G401 (cell line): Measurements from ENCODE around the gene RUSC1. TPM values are rescaled to one million over a fixed set of nuclear protein-coding genes. Genes with fewer than 3 reads are reported as not detected.
A peak's percentile ranks its signal among the peaks of the same experiment; 100 is the strongest.
"Not testable (repeated sequence)": the region's sequence is repeated elsewhere in the genome, so short reads cannot be mapped to it uniquely, and the experiment has no call there.

ENCODE experiments used
- DNase-seq: peaks from one replicate; pipeline ENCODE4 v3.0.0-alpha.2; 2015; ENCODE audit warnings: low spot score
- in situ Hi-C: cut with HindIII; loops from 2 replicates; pipeline ENCODE4 v1.10.0; 2016; ENCODE audit warnings: low sequenced_read_pairs, mixed read lengths
- total RNA-seq: library from RNA; depleted of rRNA; stranded (reverse); fragments of >200 nt; shearing (Covaris generic); gene quantifications from 2 replicates; pipeline ENCODE4 v1.2.3, GENCODE V29; 2014

RUSC1 gene
- total RNA-seq, 1 experiment from 2014 or later = 23.9 TPM

DNA sequence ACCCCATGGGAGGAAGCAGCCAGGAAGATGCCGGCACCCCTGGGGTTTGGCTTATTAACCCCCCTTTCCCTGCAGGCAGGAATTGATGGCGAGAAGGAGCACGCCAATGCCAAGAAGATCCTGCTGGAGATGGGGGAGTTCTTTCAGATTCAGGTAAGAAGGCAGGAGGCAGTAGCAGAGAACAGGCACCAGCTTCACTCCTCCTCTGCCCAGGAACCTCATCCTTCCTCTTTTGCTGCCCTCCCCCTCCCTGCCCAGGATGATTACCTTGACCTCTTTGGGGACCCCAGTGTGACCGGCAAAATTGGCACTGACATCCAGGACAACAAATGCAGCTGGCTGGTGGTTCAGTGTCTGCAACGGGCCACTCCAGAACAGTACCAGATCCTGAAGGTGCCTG lies 1.2 kb upstream of the RUSC1 start:
- in situ Hi-C loops = no loop called here
- no peak for DNase-seq

DNA sequence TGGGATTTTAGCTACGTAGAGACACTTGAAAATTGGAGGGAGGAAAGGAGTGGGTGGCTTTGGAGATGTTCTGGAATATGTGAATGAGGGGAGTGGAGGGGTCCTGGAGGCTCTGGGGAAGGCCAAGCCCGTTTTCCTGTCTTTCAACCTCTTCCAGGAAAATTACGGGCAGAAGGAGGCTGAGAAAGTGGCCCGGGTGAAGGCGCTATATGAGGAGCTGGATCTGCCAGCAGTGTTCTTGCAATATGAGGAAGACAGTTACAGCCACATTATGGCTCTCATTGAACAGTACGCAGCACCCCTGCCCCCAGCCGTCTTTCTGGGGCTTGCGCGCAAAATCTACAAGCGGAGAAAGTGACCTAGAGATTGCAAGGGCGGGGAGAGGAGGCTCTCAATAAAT lies 442 bp upstream of the RUSC1 start:
- DNase-seq = no peak
- in situ Hi-C loops = no loop called here

DNA sequence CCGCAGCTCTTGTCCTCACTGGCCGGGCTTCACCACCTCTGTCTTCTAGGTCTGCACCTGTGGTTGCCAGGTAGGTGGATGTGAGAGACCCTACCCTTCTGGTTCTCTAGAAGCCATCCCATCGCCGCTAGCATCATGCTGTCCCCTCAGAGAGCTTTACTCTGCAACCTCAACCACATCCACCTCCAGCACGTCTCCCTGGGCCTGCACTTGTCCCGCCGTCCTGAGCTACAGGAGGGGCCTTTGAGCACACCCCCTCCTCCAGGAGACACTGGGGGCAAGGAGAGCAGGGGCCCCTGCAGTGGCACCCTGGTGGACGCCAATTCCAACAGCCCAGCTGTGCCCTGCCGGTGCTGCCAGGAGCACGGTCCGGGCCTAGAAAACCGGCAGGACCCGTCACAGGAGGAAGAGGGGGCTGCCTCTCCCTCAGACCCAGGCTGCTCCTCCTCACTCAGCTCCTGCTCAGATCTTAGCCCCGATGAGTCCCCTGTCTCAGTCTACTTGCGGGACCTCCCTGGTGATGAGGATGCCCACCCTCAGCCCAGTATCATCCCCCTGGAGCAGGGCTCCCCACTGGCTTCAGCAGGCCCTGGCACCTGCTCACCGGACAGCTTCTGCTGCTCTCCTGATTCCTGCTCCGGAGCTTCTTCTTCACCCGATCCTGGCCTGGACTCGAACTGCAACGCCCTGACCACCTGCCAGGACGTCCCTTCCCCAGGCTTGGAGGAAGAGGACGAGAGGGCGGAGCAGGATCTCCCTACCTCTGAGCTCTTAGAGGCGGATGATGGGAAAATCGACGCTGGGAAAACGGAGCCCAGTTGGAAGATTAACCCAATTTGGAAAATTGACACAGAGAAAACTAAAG lies 1.2 kb downstream of the RUSC1 start:
- peak; percentile 67 for DNase-seq
- in situ Hi-C loops = no loop called here

DNA sequence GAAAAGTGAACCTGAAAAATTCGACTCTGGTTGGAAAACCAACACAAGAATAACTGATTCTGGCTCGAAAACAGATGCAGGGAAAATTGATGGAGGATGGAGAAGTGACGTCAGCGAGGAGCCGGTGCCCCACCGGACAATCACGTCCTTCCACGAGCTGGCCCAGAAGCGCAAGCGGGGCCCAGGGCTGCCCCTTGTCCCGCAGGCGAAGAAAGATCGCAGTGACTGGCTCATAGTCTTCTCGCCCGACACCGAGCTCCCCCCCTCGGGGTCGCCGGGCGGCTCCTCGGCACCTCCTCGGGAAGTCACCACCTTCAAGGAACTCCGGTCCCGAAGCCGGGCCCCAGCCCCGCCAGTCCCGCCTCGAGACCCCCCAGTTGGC lies 1.9 kb downstream of the RUSC1 start:
- peak; percentile 52 for DNase-seq
- in situ Hi-C loops = no loop called here

DNA sequence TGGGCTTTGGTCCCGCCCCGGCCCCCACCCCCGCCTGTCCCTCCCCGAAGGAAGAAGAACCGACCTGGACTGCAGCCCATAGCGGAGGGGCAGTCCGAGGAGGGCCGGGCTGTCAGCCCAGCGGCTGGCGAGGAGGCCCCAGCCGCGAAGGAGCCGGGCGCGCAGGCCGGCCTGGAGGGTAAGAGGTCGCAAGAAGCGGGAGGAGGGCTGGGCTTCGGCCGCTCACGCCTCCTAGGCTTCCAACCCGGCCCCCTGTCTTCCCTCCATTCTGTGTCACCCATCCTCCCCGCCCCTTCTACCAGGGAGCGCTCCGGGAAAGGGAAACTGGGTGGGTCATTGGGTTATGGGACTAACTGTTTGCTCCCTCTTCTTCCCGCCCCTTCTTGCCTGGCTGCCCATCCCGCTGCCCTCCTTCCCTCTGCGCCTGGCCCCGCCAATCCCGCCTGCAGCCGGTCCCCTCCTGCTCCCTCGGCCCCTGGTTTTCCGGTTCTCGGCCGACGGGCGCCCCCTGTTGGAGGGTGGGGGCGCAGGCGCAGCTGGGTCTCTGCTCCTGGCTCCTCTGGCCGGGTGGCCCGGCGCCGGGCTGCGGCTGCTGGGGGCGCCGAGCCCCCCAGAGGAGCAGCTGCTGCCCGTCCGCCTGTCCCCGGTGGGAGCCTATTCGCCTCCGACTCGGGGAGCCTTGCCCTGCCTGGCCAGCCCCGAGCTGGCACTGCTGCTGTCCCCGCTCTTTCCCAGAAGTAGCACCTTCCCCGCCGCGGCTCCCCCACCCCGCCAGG lies 2.4 kb downstream of the RUSC1 start:
- peak; percentile 83 for DNase-seq
- in situ Hi-C loops = no loop called here

DNA sequence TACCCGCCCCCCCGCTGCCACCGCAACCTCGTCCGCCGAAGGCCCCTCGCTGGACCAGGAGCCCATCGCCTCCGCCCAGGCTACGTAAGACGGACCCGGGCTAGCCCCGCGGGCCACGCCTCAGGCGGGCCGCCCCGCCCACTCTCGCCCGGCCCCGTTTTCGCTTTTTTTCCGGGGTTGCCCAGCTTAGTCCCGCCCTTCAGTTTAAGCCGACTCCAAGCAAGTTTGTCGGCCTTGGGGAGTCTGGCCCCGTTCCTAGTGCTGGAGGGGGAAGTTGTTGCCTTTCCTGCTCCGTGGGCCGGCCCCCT lies 3.0 kb downstream of the RUSC1 start:
- in situ Hi-C loops = no loop called here
- DNase-seq = peak; percentile 58

DNA sequence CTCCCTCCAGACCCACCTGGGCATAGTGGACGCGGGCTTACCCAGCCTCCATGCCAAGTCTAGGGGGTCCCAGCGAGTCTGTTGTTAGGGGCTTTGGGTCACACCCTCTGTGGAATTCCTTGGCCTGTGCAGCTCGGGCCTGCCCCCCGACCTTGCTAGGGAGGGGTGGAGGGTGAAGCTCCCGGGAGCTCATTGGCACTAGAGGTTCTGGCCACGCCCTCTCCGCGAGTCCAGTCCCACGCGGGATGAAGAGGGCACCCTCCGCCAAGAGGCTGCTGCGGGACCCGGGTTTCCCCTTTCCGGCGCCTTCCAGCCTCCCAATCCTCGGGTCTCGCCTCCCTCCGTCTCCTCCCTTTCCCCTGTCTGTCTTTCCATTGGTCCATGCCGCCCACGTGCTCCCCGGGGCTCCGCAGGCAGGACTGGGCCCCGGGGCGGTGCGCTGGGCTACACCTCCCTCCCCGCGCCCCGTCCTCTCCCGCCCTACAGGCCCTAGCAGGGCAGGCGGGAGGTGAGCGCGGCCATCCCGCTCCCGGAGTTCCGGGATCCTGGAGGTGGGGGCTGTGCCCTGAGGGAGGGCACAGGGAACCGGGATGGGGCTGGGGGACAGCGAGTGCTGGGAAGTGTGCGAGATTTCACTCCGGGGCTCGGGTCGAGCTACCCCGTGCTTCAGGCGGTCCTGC lies 3.5 kb downstream of the RUSC1 start:
- peak; percentile 93 for DNase-seq
- in situ Hi-C loops = no loop called here

DNA sequence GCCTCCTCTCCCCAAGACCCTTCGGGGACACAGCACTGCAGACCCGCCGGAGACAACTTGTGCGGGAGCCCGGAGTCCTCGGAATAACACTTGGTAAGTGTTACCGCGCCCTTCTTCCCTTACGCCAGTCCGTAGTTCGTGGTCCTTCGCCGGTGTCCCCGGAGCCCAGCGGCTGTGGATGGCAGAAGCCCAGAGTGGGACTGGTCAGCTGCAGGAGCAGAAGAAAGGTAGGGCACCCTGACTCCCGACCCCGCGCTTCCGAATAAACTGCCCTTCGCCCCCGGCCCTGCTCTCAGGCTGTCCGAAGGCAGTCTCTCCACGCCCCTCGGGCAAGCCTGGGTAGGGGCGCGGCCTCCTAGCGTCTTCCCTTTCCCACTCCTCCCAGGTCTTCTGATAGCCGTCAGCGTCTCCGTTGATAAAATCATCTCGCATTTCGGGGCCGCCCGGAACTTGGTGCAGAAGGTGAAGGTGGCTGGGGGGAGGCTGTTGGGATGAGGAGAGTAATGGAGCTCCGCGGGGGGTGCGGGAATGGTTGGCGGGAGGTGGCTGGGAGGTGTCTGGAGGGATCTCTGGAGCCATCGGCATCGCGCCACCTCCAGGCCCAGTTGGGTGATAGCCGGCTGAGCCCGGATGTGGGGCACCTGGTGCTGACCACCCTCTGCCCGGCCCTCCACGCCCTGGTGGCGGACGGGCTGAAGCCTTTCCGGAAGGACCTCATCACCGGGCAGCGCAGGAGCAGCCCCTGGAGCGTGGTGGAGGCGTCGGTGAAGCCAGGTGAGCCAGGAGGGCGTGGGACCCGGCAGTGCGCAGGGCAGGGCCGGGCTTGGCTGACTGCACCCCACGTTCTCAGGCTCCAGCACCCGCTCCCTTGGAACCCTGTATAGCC lies 4.3 kb downstream of the RUSC1 start:
- peak; percentile 47 for DNase-seq
- in situ Hi-C loops = no loop called here

DNA sequence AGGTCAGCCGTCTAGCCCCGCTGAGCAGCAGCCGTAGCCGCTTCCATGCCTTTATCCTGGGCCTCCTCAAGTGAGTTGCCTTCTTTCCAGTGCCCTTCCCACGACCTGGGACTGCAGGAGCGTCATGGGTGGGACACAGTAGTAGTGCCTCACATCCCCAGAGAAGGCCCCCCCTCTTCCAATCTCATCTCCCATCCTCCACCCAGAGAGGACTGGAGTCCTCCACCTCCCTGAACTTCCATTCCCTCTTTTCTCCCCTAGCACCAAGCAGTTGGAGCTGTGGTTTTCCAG lies 4.9 kb downstream of the RUSC1 start:
- no peak for DNase-seq

DNA sequence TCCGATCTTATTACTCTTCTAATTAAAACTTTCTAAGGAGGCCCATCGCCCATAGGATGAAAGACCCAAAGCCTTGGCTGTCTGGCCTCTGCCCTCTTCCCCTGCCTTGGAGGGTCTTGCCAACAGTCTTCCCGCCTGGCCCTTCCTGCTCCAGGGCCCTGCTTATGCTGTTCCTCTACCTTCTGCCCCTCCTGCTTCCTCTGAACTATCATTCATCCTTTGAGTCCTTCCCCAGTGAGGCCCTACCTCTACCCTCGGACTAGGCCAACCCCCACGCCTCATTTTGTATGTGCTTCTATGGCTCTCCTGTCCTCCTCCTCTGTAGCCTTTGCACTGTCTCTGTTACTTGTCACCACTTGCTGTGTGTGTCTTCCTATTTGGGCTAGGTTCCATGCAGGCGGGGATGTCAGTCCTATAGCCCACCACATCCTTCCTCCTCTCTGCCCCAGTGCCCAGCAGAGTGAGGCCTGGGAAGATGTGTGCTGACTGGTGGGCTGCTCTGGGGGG lies 5.4 kb downstream of the RUSC1 start:
- in situ Hi-C loops = no loop called here
- no peak for DNase-seq

More for the DNA sequence above, 4.9 kb downstream of the RUSC1 start:
- in situ Hi-C loops = no loop called here

DNA sequence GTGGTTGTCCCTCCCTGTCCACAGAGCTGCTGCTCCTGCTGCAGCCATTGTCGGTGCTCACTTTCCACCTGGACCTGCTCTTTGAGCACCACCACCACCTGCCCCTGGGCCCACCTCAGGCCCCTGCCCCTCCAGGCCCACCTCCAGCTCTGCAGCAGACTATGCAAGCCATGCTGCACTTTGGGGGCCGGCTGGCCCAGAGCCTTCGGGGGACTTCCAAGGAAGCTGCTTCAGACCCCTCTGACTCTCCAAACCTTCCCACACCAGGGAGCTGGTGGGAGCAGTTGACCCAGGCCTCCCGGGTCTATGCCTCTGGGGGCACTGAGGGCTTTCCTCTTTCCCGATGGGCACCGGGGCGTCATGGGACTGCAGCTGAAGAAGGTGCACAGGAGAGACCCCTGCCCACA lies 5.9 kb downstream of the RUSC1 start:
- in situ Hi-C loops = no loop called here
- DNase-seq = no peak

DNA sequence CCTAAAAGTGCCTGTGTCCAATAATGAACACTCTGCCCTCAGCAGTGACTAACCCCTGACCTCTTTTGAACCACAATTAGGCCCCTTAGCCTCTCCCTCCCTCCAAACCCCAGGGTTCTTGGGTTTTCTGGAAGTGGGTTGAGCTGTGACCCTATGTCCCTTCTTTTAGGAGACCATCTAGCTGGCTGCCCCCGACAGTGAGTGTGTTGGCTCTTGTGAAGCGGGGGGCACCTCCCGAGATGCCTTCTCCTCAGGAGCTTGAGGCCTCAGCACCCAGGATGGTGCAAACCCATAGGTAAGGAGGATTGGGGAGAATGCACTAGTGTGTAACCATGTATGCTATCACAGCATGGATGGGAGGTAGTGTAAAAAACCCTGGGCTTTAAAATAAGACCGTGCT lies 7.3 kb downstream of the RUSC1 start:
- no peak for DNase-seq
- in situ Hi-C loops = no loop called here

DNA sequence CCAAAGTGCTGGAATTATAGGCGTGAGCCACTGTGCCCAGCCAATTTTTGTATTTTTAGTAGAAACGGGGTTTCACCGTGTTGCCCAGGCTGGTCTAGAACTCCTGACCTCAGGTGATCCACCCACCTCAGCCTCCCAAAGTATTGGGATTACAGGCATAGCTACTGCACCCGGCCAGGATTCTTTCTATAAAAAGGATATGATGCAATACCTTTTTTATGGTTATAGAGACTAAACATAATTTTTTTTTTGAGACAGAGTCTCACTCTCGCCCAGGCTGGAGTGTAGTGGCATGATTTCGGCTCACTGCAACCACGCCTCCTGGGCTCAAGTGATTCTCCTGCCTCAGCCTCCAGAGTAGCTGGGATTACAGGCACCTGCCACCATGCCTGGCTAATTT lies 8.2 kb downstream of the RUSC1 start:
- DNase-seq, in situ Hi-C loops: not testable (repeated sequence)

DNA sequence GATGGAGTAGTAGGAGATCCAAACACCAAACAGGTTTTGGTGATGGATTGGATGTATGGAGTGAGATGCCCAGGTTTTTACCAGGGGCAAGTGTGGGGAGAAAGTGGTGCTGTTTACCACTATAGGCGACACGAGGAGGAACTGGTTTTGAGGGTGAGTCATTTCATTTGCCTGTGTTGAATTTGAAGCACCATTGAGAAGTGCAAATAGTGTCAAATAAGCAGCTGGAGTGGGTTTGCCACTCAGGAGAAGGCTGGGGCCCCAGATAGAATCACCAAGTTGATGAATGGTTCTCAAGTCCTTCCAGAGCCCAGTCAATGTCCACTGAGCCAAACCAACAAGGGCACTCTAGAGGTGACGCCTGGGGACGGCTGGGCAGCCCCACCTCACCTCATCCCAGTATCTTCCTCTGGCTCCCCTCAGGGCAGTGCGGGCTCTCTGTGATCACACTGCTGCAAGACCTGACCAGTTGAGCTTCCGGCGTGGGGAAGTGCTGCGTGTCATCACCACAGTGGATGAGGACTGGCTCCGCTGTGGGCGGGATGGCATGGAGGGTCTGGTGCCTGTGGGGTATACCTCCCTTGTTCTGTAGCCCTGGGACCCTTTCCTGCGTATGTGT lies 9.4 kb downstream of the RUSC1 start:
- in situ Hi-C loops = no loop called here
- no peak for DNase-seq

DNA sequence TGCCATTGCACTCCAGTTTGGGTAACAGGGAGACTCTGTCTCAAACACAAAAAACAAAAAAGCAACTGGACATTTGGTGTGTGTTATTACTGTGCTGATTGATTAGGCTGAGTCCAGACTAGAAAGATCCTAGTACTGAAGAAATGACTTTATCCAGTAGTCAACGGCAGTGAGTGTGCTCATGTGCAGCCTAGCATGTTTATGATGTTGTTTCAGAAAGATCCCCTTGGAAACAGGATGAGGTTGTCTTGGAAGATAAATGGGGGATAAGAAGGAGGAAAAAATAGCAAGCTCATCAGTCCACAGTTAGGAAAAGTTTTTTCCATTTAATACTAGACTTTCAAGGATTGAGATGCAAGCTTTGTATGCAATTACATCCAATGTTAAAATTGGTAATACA lies 14.3 kb downstream of the RUSC1 start:
- in situ Hi-C loops = no loop called here
- no peak for DNase-seq

DNA sequence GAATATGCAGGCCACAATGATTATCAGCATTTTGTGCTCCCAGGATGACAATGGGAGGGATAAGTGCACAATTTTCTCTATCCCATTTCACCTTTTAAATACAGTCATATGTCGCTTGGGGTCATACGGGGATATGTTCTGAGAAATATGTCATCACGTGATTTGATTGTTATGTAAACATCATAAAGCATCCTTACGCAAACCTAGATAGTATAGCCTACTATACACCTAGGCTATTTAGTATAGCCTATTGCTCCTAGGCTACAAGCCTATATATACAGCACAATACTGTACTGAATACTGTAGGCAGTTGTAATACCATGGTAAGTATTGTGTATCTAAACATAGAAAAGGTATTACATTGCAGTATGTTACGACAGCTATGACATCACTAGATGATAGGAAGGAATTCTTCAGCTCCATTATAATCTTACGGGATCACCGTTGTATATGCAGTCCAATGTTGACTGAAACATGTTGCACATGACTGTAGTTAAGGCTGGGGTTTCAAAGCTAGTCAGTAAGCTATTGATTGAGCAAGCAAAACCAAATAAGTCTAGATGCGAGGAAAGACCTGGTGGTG lies 18.9 kb downstream of the RUSC1 start:
- DNase-seq = no peak
- in situ Hi-C loops = no loop called here

DNA sequence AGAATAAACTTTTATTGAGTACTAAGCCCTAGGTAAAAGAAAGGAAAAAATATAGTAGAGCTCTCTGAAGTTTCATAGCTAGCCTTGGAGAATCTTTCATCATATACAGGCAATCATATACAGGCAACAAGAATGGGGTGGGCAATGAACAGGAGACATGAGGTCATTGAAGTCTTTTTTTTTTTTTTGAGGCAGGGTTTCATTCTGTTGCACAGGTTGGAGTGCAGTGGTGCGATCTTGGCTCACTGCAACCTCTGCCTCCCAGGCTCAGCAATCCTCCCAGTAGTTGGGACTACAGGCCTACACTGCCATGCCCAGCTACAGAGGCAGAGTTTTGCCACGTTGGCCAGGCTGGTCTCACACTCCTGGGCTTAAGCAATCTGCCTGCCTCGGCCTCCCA lies 22.1 kb downstream of the RUSC1 start:
- in situ Hi-C loops = no loop called here

DNA sequence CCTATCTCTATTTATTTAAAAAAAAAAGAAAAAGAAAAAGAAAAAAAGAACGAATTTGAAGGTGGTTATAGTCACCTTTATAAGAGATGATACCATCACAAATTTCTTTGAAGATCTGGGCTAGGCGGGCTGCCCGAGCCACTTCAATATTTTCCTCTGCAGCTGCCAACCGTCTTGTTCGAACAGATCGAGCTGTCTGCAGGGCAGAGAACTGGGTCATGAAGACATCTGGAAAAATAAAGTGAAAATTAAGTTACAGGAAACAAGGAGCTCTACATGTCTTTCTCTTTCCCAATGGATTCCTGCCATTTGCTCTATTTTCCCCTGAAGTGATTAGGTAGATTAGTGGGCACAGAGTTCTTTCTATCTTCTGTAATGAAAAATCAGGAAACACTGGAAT lies 31.9 kb downstream of the RUSC1 start:
- in situ Hi-C loops = no loop called here
- no peak for DNase-seq

More for the DNA sequence above, 22.1 kb downstream of the RUSC1 start:
- DNase-seq = no peak

DNA sequence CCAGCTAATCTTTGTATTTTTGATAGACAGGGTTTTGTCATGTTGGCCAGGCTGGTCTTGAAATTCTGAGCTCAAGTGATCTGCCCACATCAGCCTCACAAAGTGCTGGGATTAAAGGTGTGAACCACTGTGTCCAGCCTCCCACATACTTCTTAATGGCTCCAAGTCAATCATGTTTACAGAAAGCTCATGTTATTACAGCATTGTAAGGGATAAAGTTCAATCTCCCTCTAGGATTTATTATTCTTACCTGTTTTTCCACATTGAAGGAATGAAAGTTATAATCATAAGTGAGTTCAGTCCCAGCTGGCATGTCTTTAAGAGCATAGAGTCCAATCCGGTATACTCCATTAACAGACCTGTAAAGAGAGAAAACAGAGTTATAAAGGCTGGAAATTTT lies 39.4 kb downstream of the RUSC1 start:
- in situ Hi-C loops = no loop called here
- no peak for DNase-seq
